OCI-LY1 (cell line): ENCODE measurements around the gene ZNF662.

Experiments
- H2AFZ ChIP-seq: fragments of 200-600 bp; sonication (generic), shearing (Covaris generic); 2 replicates; pipeline ENCODE4 v1.6.0; 2014; ENCODE audit warnings: antibody characterized with exemption, mild to moderate bottlenecking, low read length
- H3F3A ChIP-seq: fragments of 200-600 bp; sonication (generic), shearing (Covaris generic); 2 replicates; pipeline ENCODE4 v1.6.0; 2014; ENCODE audit warnings: mild to moderate bottlenecking, antibody characterized with exemption, low read length, moderate library complexity; ENCODE audit not compliant: insufficient read depth
- H3K27ac ChIP-seq: fragments of 200-600 bp; sonication (generic); 2 replicates; pipeline ENCODE4 v1.5.1; 2014; ENCODE audit warnings: low read length, mixed run types, mild to moderate bottlenecking, low read depth; ENCODE audit not compliant: poor library complexity, severe bottlenecking
- H3K27me3 ChIP-seq: fragments of 200-600 bp; sonication (generic); 2 replicates; pipeline ENCODE4 v1.6.0; 2014; ENCODE audit warnings: antibody characterized with exemption, mild to moderate bottlenecking, low read length, moderate library complexity; ENCODE audit not compliant: insufficient read depth
- H3K36me3 ChIP-seq: fragments of 200-600 bp; sonication (generic); 2 replicates; pipeline ENCODE4 v1.6.1; 2014; ENCODE audit warnings: mild to moderate bottlenecking, antibody characterized with exemption, low read length, moderate library complexity, mixed read lengths; ENCODE audit not compliant: insufficient read depth
- H3K4me1 ChIP-seq: fragments of 200-600 bp; sonication (generic); 2 replicates; pipeline ENCODE4 v1.5.1; 2014; ENCODE audit warnings: mild to moderate bottlenecking, low read length, moderate library complexity; ENCODE audit not compliant: insufficient read depth, severe bottlenecking
- H3K4me2 ChIP-seq: fragments of 200-600 bp; sonication (generic), shearing (Covaris generic); 2 replicates; pipeline ENCODE4 v1.6.1; 2014; ENCODE audit warnings: low read length
- H3K4me3 ChIP-seq: fragments of 200-600 bp; sonication (generic); 2 replicates; pipeline ENCODE4 v1.5.1; 2014; ENCODE audit warnings: low read length, low read depth, mild to moderate bottlenecking, mixed read lengths; ENCODE audit not compliant: poor library complexity, severe bottlenecking
- H3K79me2 ChIP-seq: fragments of 200-600 bp; shearing (Covaris generic); 2 replicates; pipeline ENCODE4 v1.6.1; 2016; ENCODE audit warnings: mixed run types, low read length, mixed read lengths; ENCODE audit not compliant: insufficient read depth
- H3K9ac ChIP-seq: fragments of 200-600 bp; sonication (generic), shearing (Covaris generic); 2 replicates; pipeline ENCODE4 v1.6.1; 2014; ENCODE audit warnings: mild to moderate bottlenecking, low read length, mixed read lengths
- H3K9me2 ChIP-seq: fragments of 200-600 bp; sonication (generic), shearing (Covaris generic); 2 replicates; pipeline ENCODE4 v1.6.1; 2014; ENCODE audit warnings: low read depth, mild to moderate bottlenecking, low read length, mixed read lengths
- H3K9me3 ChIP-seq: fragments of 200-600 bp; shearing (Covaris generic); 2 replicates; pipeline ENCODE4 v1.6.1; 2014; ENCODE audit warnings: low read length, mixed read lengths
- H4K20me1 ChIP-seq: fragments of 200-600 bp; sonication (generic), shearing (Covaris generic); 2 replicates; pipeline ENCODE4 v1.6.0; 2016; ENCODE audit warnings: mild to moderate bottlenecking, low read length; ENCODE audit not compliant: insufficient read depth
- EZH2 ChIP-seq: fragments of 200-600 bp; sonication (generic), shearing (Covaris generic); IDR thresholded peaks from 2 replicates; pipeline ENCODE4 v1.8.0; 2017; ENCODE audit warnings: borderline replicate concordance, mixed run types, mild to moderate bottlenecking, antibody characterized with exemption, low read length, moderate library complexity, mixed read lengths
- TF ChIP-seq, protein P1 (sequence below): fragments of 200-600 bp; sonication (generic), shearing (Covaris generic); IDR thresholded peaks from 2 replicates; pipeline ENCODE4 v1.5.1; 2017; ENCODE audit warnings: mild to moderate bottlenecking, antibody characterized with exemption, low read length, moderate library complexity, mixed read lengths

The ZNF662 gene

DNA sequence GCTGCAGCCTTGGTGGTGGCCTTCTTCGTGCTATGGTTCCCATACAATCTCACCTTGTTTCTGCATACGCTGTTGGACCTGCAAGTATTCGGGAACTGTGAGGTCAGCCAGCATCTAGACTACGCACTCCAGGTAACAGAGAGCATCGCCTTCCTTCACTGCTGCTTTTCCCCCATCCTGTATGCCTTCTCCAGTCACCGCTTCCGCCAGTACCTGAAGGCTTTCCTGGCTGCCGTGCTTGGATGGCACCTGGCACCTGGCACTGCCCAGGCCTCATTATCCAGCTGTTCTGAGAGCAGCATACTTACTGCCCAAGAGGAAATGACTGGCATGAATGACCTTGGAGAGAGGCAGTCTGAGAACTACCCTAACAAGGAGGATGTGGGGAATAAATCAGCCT is 40.7 kb upstream of the ZNF662 start:
- Histone ChIP-seq H3K27ac (no peak overlapping the region), H3K4me2 (no peak overlapping the region), H3K27me3 (no peaks in the 10 kb centered on the region), H3K9me3 (no peaks in the 10 kb centered on the region), H2AFZ (no peak overlapping the region), H3K9ac (no peak overlapping the region), H3K4me3 (no peak overlapping the region), H3K36me3 (no peaks in the 10 kb centered on the region), H4K20me1 (no peaks in the 10 kb centered on the region), H3K9me2 (no peaks in the 10 kb centered on the region), H3K79me2 (no peaks in the 10 kb centered on the region), H3K4me1 (no peaks in the 10 kb centered on the region), H3F3A (no peaks in the 10 kb centered on the region)
- TF ChIP-seq EZH2: no peak
- TF ChIP-seq, protein P1, sequence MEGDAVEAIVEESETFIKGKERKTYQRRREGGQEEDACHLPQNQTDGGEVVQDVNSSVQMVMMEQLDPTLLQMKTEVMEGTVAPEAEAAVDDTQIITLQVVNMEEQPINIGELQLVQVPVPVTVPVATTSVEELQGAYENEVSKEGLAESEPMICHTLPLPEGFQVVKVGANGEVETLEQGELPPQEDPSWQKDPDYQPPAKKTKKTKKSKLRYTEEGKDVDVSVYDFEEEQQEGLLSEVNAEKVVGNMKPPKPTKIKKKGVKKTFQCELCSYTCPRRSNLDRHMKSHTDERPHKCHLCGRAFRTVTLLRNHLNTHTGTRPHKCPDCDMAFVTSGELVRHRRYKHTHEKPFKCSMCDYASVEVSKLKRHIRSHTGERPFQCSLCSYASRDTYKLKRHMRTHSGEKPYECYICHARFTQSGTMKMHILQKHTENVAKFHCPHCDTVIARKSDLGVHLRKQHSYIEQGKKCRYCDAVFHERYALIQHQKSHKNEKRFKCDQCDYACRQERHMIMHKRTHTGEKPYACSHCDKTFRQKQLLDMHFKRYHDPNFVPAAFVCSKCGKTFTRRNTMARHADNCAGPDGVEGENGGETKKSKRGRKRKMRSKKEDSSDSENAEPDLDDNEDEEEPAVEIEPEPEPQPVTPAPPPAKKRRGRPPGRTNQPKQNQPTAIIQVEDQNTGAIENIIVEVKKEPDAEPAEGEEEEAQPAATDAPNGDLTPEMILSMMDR: no peak

DNA sequence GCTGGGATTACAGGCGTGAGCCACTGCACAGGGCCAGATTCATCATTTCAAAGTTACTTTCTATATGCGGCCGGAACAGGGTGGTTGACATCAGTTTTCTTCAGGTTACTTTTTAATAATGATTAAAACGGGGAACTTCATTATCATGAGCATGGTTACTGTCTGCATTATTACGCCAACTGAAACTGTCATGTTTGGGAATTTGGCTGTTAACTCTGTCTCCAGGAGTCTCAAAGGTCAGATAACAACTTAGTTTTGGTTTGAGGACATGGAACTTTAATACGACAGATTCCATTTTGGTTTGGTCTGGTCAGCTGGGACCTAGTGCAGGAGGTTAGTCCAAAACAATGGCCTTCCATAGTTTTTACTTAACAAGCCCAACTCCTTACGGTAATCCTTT is 38.8 kb upstream of the ZNF662 start:
- no peak overlapping the region for H2AFZ ChIP-seq
- no peaks in the 10 kb centered on the region for H3K4me1 ChIP-seq
- no peaks in the 10 kb centered on the region for H4K20me1 ChIP-seq
- no peaks in the 10 kb centered on the region for H3K9me2 ChIP-seq
- no peaks in the 10 kb centered on the region for H3F3A ChIP-seq
- no peak for TF ChIP-seq EZH2
- TF ChIP-seq, protein P1: no peak
- no peak overlapping the region for H3K27ac ChIP-seq
- H3K9me3 ChIP-seq: no peaks in the 10 kb centered on the region
- no peaks in the 10 kb centered on the region for H3K27me3 ChIP-seq
- no peaks in the 10 kb centered on the region for H3K79me2 ChIP-seq
- no peak overlapping the region for H3K4me3 ChIP-seq
- no peak overlapping the region for H3K9ac ChIP-seq
- no peak overlapping the region for H3K4me2 ChIP-seq
- H3K36me3 ChIP-seq: no peaks in the 10 kb centered on the region

DNA sequence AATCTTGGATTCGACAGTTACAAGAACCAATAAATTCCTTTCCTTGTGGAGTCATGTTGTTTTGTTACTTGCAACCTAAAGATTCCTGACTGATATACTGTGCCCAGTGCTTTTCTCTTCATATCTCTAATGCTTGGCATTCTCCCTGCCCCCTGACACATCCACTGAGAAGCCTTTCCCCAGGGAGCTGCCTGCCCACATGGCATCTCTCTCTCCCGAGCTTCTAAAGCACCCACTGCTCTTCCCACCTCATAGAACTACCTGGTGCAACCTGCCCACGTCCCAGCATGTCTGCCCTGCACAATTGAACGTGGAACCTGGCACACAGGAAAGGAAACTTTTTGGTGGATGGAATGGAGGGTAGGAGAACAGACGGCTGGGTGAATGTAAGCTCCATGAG is 37.1 kb upstream of the ZNF662 start:
- Histone ChIP-seq H3K9me3 (no peaks in the 10 kb centered on the region), H3K4me3 (no peak overlapping the region), H3K9ac (no peak overlapping the region), H3F3A (no peaks in the 10 kb centered on the region), H3K4me2 (no peak overlapping the region), H3K79me2 (no peaks in the 10 kb centered on the region), H3K36me3 (no peaks in the 10 kb centered on the region), H3K4me1 (no peaks in the 10 kb centered on the region), H3K27me3 (no peaks in the 10 kb centered on the region), H3K27ac (no peak overlapping the region), H3K9me2 (no peaks in the 10 kb centered on the region), H4K20me1 (no peaks in the 10 kb centered on the region), H2AFZ (no peak overlapping the region)
- no peak for TF ChIP-seq EZH2
- TF ChIP-seq, protein P1: no peak
